HG02610 (cell line): ENCODE results near the gene ZMPSTE24.
"Not testable (repeated sequence)": the region's sequence is repeated elsewhere in the genome, so short reads cannot be mapped to it uniquely, and the experiment has no call there.

ENCODE experiments used
- ATAC-seq: cut with Tn5 transposase; IDR thresholded peaks from one replicate; pipeline ENCODE4 v1.9.1; 2021; ENCODE audit warnings: mild to moderate bottlenecking, moderate library complexity; ENCODE audit not compliant: unreplicated experiment

The ZMPSTE24 gene

GRCh38 chr1:40316595-40317393 is 58.8 kb downstream of the ZMPSTE24 start, which contains the start of gene COL9A2:
COL9A2 (minus strand) TSS chr1:40317286; CDS start chr1:40317197, 89 bp downstream.
- ATAC-seq: no peak

- ATAC-seq: no peak
Observed at GRCh38 chr1:40317394-40318074, 59.5 kb downstream of the ZMPSTE24 start.

GRCh38 chr1:40318476-40318875 is 60.4 kb downstream of the ZMPSTE24 start:
- ATAC-seq: no peak

GRCh38 chr1:40318970-40319621 is 61.1 kb downstream of the ZMPSTE24 start:
- no peak for ATAC-seq

- not testable (repeated sequence) for ATAC-seq
Observed at GRCh38 chr1:40331403-40331802, 73.4 kb downstream of the ZMPSTE24 start.

GRCh38 chr1:40332695-40333094 is 74.7 kb downstream of the ZMPSTE24 start:
- no peak for ATAC-seq

- no peak for ATAC-seq
Observed at GRCh38 chr1:40337443-40337842, 79.4 kb downstream of the ZMPSTE24 start.

- no peak for ATAC-seq
Observed at GRCh38 chr1:40338745-40339419, 80.8 kb downstream of the ZMPSTE24 start.

- no peak for ATAC-seq
Observed at GRCh38 chr1:40339420-40340323, 81.6 kb downstream of the ZMPSTE24 start.

GRCh38 chr1:40341491-40342380 is 83.7 kb downstream of the ZMPSTE24 start:
- no peak for ATAC-seq

- ATAC-seq: not testable (repeated sequence)
Observed at GRCh38 chr1:40342381-40342717, 84.3 kb downstream of the ZMPSTE24 start.
